ENCODE results near the gene CDK14.

GRCh38 chr7:91233212-91233611 lies 637.1 kb downstream of the CDK14 start:
- TF ChIP-seq, protein P1, sequence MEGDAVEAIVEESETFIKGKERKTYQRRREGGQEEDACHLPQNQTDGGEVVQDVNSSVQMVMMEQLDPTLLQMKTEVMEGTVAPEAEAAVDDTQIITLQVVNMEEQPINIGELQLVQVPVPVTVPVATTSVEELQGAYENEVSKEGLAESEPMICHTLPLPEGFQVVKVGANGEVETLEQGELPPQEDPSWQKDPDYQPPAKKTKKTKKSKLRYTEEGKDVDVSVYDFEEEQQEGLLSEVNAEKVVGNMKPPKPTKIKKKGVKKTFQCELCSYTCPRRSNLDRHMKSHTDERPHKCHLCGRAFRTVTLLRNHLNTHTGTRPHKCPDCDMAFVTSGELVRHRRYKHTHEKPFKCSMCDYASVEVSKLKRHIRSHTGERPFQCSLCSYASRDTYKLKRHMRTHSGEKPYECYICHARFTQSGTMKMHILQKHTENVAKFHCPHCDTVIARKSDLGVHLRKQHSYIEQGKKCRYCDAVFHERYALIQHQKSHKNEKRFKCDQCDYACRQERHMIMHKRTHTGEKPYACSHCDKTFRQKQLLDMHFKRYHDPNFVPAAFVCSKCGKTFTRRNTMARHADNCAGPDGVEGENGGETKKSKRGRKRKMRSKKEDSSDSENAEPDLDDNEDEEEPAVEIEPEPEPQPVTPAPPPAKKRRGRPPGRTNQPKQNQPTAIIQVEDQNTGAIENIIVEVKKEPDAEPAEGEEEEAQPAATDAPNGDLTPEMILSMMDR (conservative IDR thresholded peaks at IDR 0.05; ENCODE audit: low read length), result no peak
- TF ChIP-seq EZH2phosphoT487 (IDR thresholded peaks at IDR 0.05; ENCODE audit: borderline replicate concordance), result no peak

Data from Loucy (cell line).